ENCODE results near the gene FAM210A. TPM values are rescaled to one million over a fixed set of nuclear protein-coding genes. Genes with fewer than 3 reads are reported as not detected.

The FAM210A gene
- total RNA-seq, 2 donors from 2014 or later, result 10.3 to 12.4 TPM

DNA sequence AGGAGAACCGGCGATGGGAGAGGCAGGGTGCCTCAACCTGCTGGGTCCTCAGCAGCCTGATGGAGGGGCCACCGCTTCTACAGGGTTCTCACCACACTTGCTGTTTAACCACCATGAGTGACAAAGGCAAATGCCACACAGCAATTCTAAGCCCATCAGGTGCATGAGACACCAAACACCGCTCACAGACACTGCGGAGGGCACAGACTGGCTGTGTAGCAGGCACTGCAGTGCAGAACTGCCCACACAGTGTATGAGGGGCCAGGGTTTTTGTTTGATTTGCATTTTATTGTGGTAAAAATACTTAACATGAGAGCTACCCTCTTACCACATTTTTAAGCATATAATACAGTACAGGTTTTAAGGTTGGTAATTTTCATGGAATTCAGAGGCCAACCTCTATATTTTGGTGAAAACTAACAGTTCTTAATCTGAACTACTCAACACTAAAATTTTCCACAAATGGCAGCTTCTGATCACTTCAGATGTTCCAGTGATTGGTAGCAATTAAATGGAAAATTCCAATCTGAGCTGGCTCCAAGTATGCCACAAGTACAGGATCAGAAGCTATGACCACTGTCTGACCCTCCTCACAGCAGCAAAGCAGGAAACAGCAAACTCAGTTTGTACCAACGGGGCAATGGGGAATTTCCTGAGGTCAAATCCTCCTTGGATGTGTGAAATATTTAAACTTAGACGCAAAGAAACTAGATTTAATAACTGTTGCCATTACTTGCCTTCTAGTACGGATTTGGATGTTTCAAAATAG lies 67.7 kb downstream of the FAM210A start:
- intact Hi-C loops (cut with DNase I), result no loop called here
- WGBS, result 89% methylated on average over 8 of the region's 8 CpGs
- Histone ChIP-seq H3K27me3 (replicated peaks; ENCODE audit: insufficient read depth) (no peaks in the 10 kb centered on the region), H3K4me3 (no peak overlapping the region), H3K9me3 (no peaks in the 10 kb centered on the region), H3K4me1 (replicated peaks) (no peaks in the 10 kb centered on the region), H3K36me3 (no peaks in the 10 kb centered on the region), H3K27ac (no peak overlapping the region)
- no peak for DNase-seq (ENCODE audit: low spot score)
- TF ChIP-seq, protein P1, sequence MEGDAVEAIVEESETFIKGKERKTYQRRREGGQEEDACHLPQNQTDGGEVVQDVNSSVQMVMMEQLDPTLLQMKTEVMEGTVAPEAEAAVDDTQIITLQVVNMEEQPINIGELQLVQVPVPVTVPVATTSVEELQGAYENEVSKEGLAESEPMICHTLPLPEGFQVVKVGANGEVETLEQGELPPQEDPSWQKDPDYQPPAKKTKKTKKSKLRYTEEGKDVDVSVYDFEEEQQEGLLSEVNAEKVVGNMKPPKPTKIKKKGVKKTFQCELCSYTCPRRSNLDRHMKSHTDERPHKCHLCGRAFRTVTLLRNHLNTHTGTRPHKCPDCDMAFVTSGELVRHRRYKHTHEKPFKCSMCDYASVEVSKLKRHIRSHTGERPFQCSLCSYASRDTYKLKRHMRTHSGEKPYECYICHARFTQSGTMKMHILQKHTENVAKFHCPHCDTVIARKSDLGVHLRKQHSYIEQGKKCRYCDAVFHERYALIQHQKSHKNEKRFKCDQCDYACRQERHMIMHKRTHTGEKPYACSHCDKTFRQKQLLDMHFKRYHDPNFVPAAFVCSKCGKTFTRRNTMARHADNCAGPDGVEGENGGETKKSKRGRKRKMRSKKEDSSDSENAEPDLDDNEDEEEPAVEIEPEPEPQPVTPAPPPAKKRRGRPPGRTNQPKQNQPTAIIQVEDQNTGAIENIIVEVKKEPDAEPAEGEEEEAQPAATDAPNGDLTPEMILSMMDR (IDR thresholded peaks at IDR 0.05), result no peak
- TF ChIP-seq POLR2A (IDR thresholded peaks at IDR 0.05) (no peak), POLR2AphosphoS5 (IDR thresholded peaks at IDR 0.05) (no peak)

DNA sequence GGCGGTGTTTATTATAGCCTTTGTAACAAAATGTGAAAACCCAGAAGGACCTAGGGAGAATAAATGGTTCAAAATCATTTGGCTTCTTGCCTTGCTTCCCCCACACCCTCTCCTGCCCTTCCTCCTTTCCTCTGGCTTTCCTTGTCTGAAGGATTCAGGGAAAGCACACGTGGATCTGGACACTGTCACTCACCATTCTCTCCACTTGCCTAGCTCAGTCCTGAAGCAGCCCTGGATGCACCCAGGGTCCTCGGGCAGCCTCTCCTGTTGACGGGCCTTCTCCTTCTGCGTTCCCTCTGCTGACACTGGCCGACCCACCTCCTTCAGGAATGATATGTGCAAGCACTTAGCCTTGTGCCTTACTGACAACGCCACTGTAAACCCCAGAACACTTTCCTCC lies 68.4 kb downstream of the FAM210A start:
- Histone ChIP-seq H3K27ac (no peak overlapping the region), H3K4me3 (no peak overlapping the region), H3K27me3 (replicated peaks; ENCODE audit: insufficient read depth) (no peaks in the 10 kb centered on the region), H3K36me3 (no peaks in the 10 kb centered on the region), H3K4me1 (replicated peaks) (no peaks in the 10 kb centered on the region), H3K9me3 (no peaks in the 10 kb centered on the region)
- intact Hi-C loops (cut with DNase I), result no loop called here
- 53% methylated on average over 7 of the region's 7 CpGs for WGBS
- TF ChIP-seq, protein P1 (IDR thresholded peaks at IDR 0.05), result no peak
- TF ChIP-seq POLR2A (IDR thresholded peaks at IDR 0.05) (no peak), POLR2AphosphoS5 (IDR thresholded peaks at IDR 0.05) (no peak)
- no peak for DNase-seq (ENCODE audit: low spot score)

DNA sequence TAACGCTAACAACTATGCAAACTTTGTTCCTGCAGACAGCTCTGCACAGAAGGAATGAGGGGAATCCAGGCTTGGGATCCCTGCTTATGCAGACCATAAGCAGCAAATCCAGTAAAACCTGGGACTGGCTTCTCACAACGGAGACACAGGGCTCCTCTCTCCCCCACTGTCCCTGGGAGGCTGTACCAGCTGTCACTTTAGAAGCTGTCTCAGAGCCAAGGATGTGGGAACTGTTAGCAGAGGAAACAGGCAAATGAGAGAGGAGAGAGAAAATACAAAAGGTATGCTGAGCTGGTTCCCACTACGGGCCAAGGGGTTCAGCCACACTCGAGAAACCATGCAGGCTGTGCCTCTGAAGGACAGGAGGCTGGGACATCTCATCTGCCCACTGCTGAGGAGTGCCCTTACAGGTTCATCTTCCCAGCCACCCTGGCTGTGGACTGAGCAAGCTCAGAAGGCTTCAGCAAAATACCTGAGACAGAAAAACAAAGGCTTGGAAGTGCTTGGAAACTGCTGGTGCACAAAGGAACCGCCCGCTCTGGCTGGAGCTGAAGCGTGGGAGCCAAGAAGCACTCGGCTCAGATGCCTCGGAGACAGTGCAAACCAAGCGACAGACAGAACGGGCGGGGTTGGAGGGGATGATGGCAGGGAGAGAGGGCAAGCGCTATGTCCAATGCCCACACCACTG lies 72.5 kb downstream of the FAM210A start:
- no peak for DNase-seq (ENCODE audit: low spot score)

DNA sequence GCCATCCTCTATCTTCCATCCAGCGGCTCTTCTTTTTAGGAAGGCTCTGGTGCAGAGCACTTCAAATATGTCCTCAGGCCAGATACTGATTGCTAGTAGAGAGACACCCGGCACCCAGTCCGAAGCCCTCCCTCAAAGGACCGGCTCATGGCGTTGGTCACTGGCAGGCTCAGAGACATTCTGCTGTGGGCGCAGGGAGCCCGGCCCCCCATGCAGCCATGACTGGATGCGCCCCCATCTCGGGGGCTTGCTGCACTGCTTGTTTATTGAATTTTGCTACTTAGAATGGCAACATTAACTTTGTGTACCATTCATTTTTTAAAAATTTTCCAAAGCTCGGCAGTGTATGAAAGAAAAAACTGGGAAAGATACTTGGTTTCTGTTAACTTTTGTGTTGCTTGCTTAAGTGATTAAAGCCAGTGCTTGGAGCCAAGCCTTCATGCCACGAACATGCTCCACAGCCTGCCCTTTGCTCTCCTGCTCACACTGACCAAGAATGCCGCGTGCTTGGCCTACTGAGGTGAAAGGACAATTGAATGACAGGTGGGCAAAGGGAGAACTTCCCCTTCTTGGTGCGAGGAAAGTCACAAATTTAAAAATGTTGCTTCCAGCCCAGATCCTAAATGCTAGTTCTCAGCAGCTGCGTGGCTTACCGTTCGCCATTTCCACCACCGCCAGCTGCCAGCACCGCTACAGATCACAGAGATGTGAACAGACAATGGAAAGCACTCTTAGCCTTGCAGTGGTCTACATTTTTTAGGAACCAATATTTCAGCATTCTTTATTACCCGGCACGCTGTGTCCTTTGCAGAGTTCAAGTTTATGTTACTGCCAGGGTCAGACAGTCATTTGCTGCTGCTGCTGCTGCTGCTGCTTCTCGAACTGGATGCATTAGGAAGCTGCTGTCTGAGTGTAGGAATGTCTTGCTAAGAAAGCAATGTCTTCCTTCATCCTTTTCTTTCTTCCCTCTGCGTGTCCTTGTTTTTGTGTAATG lies 76.7 kb downstream of the FAM210A start:
- DNase-seq (ENCODE audit: low spot score), result no peak
- intact Hi-C loops (cut with DNase I), result no loop called here

More for the DNA sequence above, 72.5 kb downstream of the FAM210A start:
- TF ChIP-seq POLR2A (IDR thresholded peaks at IDR 0.05), result no peak
- Histone ChIP-seq H3K27ac (no peak overlapping the region), H3K4me1 (replicated peaks) (no peaks in the 10 kb centered on the region), H3K36me3 (no peaks in the 10 kb centered on the region), H3K9me3 (no peaks in the 10 kb centered on the region), H3K4me3 (no peak overlapping the region), H3K27me3 (replicated peaks; ENCODE audit: insufficient read depth) (no peaks in the 10 kb centered on the region)
- 27% methylated on average over 13 of the region's 13 CpGs for WGBS
- intact Hi-C loops (cut with DNase I), result no loop called here

More for the DNA sequence above, 76.7 kb downstream of the FAM210A start:
- H3K36me3 ChIP-seq, result no peaks in the 10 kb centered on the region
- H3K4me1 ChIP-seq (replicated peaks), result no peaks in the 10 kb centered on the region
- 82% methylated on average over 23 of the region's 23 CpGs for WGBS
- H3K9me3 ChIP-seq, result no peaks in the 10 kb centered on the region
- no peaks in the 10 kb centered on the region for H3K27me3 ChIP-seq (replicated peaks; ENCODE audit: insufficient read depth)
- H3K27ac ChIP-seq, result no peak overlapping the region
- H3K4me3 ChIP-seq, result no peak overlapping the region
- TF ChIP-seq POLR2A (IDR thresholded peaks at IDR 0.05) (no peak), POLR2AphosphoS5 (IDR thresholded peaks at IDR 0.05) (no peak)
- TF ChIP-seq, protein P1 (IDR thresholded peaks at IDR 0.05), result no peak

Data from prostate gland (tissue), 2 donors.